IPS-NIHi11 (cell line): Measurements from ENCODE around the gene TECTA.
"Not testable (repeated sequence)": the region's sequence is repeated elsewhere in the genome, so short reads cannot be mapped to it uniquely, and the experiment has no call there.

ENCODE experiments used
- DNase-seq: peaks from one replicate; pipeline ENCODE4 v3.0.0; 2012; ENCODE audit warnings: mixed read lengths, low spot score

The TECTA gene

DNA sequence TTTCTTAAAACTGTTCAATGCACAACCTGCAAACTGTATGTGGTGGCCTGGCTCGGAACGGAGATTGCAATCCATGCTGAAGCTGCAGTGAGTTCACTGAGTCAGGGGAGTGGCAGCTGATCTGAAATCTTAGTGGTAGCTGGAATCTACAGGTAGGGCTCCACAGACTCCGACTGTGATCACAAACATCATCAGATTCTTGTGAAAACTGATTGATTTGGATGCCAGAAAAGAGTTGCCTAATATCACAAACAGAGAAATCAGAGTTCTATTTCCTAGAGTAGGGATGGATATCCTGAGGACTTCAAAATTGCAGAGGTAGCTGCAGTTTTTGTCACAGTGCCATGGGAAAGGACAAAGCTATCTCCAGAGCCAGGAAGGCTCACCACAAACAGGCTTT lies 134.0 kb downstream of the TECTA start:
- no peak for DNase-seq

DNA sequence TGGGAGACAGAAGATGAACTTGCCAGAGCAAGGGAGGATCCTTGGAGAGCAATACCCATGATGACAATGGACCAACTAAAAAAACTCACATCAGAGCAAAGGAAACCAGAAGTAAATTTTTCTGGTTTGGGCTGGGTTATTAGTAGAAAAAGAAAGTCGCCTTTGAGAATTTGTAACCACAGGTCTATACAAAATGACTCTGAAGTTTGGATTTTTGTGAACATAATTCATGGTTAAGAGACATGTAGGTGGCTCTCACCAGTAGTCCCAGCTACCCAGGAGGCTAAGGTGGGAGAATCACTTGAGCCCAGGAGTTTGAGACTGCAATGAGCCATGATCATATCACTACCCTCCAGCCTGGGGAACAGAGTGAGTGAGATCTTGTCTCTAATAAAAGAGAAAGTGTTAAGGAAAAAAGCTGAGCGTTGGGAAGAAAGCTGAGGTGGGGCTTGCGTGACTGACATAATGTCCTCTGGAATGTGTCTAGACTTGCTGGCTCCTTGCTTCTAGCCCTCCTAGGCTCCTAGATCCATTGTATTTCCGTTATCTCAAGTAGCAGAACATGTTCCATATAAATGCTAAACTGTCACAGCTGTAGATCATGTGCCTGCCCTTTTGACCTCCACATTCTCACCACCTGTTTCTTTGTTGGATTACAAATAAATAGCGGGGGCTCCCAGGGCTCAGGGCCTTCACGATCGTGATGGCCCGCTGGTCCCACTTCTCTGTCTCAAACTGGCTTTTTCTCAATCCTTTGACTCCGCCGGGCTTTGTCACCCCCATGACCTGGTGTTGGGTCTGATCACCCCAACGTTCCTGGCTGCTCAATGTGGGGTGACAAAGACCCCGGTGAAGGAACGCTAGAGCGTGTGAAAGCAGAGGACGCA lies 135.3 kb downstream of the TECTA start:
- DNase-seq, result peak; percentile 79

DNA sequence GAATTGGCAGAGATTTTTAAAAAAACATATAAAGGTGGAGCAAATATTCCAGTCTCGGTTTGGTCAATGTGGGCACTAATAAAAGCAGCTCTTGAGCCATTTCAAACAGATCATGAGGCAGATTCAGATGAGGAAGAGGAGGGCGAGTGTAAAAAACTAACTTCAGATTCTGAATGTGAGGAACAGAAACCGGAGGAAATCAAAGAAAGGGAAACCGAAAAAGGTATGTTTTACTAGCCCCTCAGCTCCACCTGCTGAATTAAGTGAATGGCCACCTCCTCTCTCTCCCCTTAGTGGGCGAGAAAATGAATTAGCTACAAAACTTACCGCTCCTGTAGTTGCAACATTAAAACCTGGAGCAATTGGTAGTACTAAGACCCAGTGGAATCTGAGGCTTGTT lies 136.2 kb downstream of the TECTA start:
- not testable (repeated sequence) for DNase-seq

- DNase-seq, result no peak
Measured at GRCh38 chr11:121237686-121238658, 136.9 kb downstream of the TECTA start.

DNA sequence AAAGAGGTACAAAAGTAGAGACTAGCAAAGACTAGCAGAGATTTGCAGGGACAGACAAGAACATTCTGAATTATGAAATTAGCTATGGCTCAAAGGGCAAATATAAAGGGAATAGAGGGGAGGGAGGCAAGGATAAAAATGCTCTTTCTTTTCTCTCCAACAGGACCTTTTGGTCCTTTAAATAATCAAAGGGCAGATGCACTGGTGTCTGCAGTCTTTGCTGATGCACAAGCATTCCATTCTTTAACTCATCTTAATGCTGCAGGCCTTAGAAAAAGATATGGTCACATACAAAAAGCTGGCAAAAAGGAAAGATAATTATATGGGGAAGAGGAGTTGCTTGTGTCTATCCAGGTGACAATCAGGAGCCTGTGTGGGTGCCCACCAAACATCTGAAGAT lies 137.9 kb downstream of the TECTA start:
- DNase-seq, result no peak

GRCh38 chr11:121240001-121240400 lies 139.0 kb downstream of the TECTA start:
- DNase-seq, result not testable (repeated sequence)

GRCh38 chr11:121240650-121241303 lies 139.7 kb downstream of the TECTA start:
- no peak for DNase-seq
